Breast epithelium (tissue), 3 donors: ENCODE measurements around the gene CLMN.

Source experiments
- CTCF ChIP-seq, 3 donors: fragments of 450-650 bp; IDR thresholded peaks; one replicate each; pipeline ENCODE4 v1.5.1; 2016 to 2017; ENCODE audit warnings: antibody characterized with exemption in 3 of 3, mild to moderate bottlenecking in 3 of 3, moderate library complexity in 3 of 3
- POLR2AphosphoS5 ChIP-seq, 3 donors: sonication (generic); formaldehyde crosslinking; IDR thresholded peaks; one replicate each; pipeline ENCODE4 v1.6.1; 2017; ENCODE audit warnings: antibody characterized with exemption in 3 of 3

- TF ChIP-seq CTCF (IDR thresholded peaks at IDR 0.05) (no peak), POLR2AphosphoS5 (IDR thresholded peaks at IDR 0.05) (no peak)
These were observed 3.7 kb upstream of the CLMN start for GRCh38 chr14:95323361-95323760.
